ENCODE results near the gene SV2B. TPM values are rescaled to one million over a fixed set of nuclear protein-coding genes. Genes with fewer than 3 reads are reported as not detected.

The SV2B gene
- total and polyA plus RNA-seq, 8 donors, result 0.06 to 1.7 (median 0.23) TPM; not detected in 3

DNA sequence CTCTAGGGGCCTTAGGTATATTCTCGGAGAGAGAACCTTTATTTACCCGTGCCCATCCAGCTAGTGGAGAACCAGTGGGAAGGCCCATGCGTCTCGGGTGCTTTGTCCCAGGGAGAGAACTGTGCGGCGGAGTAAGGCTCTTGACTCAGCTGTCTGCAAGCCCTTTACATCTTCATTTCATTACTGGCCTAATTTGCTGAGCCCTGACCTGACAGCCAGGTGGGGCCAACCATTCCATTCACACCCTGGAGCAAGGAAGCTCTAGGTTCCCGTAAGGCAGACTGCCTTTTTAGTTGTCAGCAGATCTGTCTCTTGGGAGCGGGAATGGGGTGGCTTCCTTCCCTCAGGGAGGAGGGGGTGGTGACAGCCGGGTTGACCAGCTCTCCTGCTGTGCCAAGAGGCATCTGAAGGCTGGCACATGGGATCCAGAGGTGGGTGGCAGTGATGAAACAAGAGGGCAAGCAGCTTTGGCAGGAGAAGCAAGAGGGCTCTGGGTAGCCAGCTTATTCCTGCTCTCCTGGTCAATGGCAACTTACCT, 36.4 kb downstream of the SV2B start:
- TF ChIP-seq CTCF (IDR thresholded peaks at IDR 0.05) (no peak), POLR2A (IDR thresholded peaks at IDR 0.05) (no peak), POLR2AphosphoS5 (IDR thresholded peaks at IDR 0.05) (no peak), EP300 (IDR thresholded peaks at IDR 0.05) (no peak)
- no peaks in the 10 kb centered on the region for H3K9me3 ChIP-seq
- H3K4me3 ChIP-seq, result no peak overlapping the region
- peaks cover 0 to 18% (median 4%) of the 10 kb centered on the region in 3 donors for H3K27me3 ChIP-seq
- WGBS, 5 donors, result 61 to 77% (median 73%) methylated on average over 9 of the region's 9 CpGs
- no peaks in the 10 kb centered on the region for H3K36me3 ChIP-seq
- DNase-seq, result no peak
- H3K27ac ChIP-seq, result no peak overlapping the region
- no peaks in the 10 kb centered on the region for H3K4me1 ChIP-seq
- intact Hi-C loops (cut with DNase I; ENCODE audit: low total_unique reads), result no loop called here

DNA sequence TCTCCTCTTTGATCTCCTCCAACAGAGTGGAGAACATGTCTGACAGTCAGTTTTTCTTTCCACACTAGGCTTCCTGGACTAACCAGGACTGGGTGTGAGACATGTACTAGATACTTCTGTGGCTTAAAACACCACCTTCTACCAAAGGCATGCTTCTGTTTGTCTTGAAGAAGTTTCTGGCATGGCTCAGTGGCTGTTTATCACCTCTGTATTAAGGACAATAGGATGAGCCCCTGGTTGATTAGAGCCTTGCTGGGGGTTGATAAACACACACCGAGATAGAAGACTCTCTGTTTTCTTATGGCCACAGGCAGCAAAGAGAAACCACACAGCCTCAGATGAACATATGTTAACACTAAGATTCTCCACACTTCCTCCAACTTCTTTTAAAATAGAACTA, 40.5 kb downstream of the SV2B start:
- no peak for DNase-seq
- no peak overlapping the region for H3K27ac ChIP-seq
- intact Hi-C loops (cut with DNase I; ENCODE audit: low total_unique reads), result no loop called here
- peaks cover 0 to 12% (median 8%) of the 10 kb centered on the region in 3 donors for H3K27me3 ChIP-seq
- TF ChIP-seq POLR2A (IDR thresholded peaks at IDR 0.05), result no peak
- no peak for TF ChIP-seq CTCF (IDR thresholded peaks at IDR 0.05)
- no peak for TF ChIP-seq EP300 (IDR thresholded peaks at IDR 0.05)
- TF ChIP-seq POLR2AphosphoS5 (IDR thresholded peaks at IDR 0.05), result no peak
- no peak overlapping the region for H3K4me3 ChIP-seq
- no peaks in the 10 kb centered on the region for H3K9me3 ChIP-seq
- H3K4me1 ChIP-seq, result peaks cover 0 to 6% (median 0%) of the 10 kb centered on the region in 4 donors
- H3K36me3 ChIP-seq, result no peaks in the 10 kb centered on the region
- WGBS, 5 donors, result 25 to 46% (median 31%) methylated on average over 1 of the region's 1 CpG

GRCh38 chr15:91141097-91141496, 41.0 kb downstream of the SV2B start:
- H3K4me3 ChIP-seq, result no peak overlapping the region
- 69 to 83% (median 79%) methylated on average over 4 of the region's 4 CpGs for WGBS, 5 donors
- H3K36me3 ChIP-seq, result no peaks in the 10 kb centered on the region
- intact Hi-C loops (cut with DNase I; ENCODE audit: low total_unique reads), result no loop called here
- H3K4me1 ChIP-seq, result peaks cover 0 to 6% (median 0%) of the 10 kb centered on the region in 4 donors
- H3K27ac ChIP-seq, result no peak overlapping the region
- peak in 1 of 2 donors; percentile 36 for DNase-seq
- H3K9me3 ChIP-seq, result no peaks in the 10 kb centered on the region
- no peak for TF ChIP-seq CTCF (IDR thresholded peaks at IDR 0.05)
- no peak for TF ChIP-seq EP300 (IDR thresholded peaks at IDR 0.05)
- no peak for TF ChIP-seq POLR2AphosphoS5 (IDR thresholded peaks at IDR 0.05)
- TF ChIP-seq POLR2A (IDR thresholded peaks at IDR 0.05), result no peak
- H3K27me3 ChIP-seq, result peaks cover 0 to 8% (median 8%) of the 10 kb centered on the region in 3 donors

GRCh38 chr15:91142106-91142744, 42.2 kb downstream of the SV2B start:
- TF ChIP-seq EP300 (IDR thresholded peaks at IDR 0.05) (no peak), CTCF (IDR thresholded peaks at IDR 0.05) (no peak), POLR2A (IDR thresholded peaks at IDR 0.05) (no peak)
- Histone ChIP-seq H3K4me1 (peaks cover 0 to 6% (median 0%) of the 10 kb centered on the region in 4 donors), H3K36me3 (no peaks in the 10 kb centered on the region), H3K4me3 (no peak overlapping the region), H3K27me3 (peaks cover 0 to 8% (median 1%) of the 10 kb centered on the region in 3 donors), H3K9me3 (no peaks in the 10 kb centered on the region), H3K27ac (no peak overlapping the region)
- intact Hi-C loops (cut with DNase I; ENCODE audit: low total_unique reads), result no loop called here
- 51 to 61% (median 56%) methylated on average over 1 of the region's 1 CpG for WGBS, 5 donors
- peak in 1 of 2 donors; percentile 48 for DNase-seq

Measured in stomach (tissue), 9 donors.